GM12878 (cell line): Measurements from ENCODE around the gene PTS. TPM values are rescaled to one million over a fixed set of nuclear protein-coding genes. Genes with fewer than 3 reads are reported as not detected.

Experiments used
- ATAC-seq: fragments of 200-7000 bp; cut with Tn5 transposase; 3 replicates; pipeline ENCODE4 v1.9.1; 2020; ENCODE audit warnings: mild to moderate bottlenecking, moderate library complexity
- BruUV-seq: library from RNA; stranded (reverse); fragments of 400-500 nt; replicated peaks from 2 replicates; lab custom pipeline; 2021; lab: Mats Ljungman, UMichigan
- CTCF ChIA-PET: fragments of 300-600 bp; sonication (Branson Sonifier 250); formaldehyde crosslinking; extraction: SDS; loops from one replicate; lab custom pipeline; 2021; ENCODE audit warnings: inconsistent platforms; lab: Yijun Ruan, JAX
- POLR2A ChIA-PET: fragments of 350-600 bp; formaldehyde crosslinking; extraction: SDS; loops from one replicate; lab custom pipeline; 2021; ENCODE audit warnings: inconsistent platforms; lab: Charles Lee
- RAD21 ChIA-PET: fragments of 300-600 bp; sonication (Branson Sonifier 250); formaldehyde crosslinking; loops from one replicate; lab custom pipeline; 2023; ENCODE audit warnings: antibody characterized with exemption; ENCODE audit not compliant: unreplicated experiment; lab: Charles Lee
- SMC1A ChIA-PET: fragments of 300-600 bp; sonication (Branson Sonifier 250); formaldehyde crosslinking; loops from one replicate; lab custom pipeline; 2023; ENCODE audit not compliant: unreplicated experiment, uncharacterized antibody; lab: Charles Lee
- DNase-seq: peaks from one replicate; pipeline ENCODE4 v3.0.0-alpha.2; 2011; ENCODE audit warnings: low read depth, low spot score
- FAIRE-seq: peaks from 3 replicates; lab custom pipeline; 2011; peaks lifted over from hg19 to GRCh38; lab: Jason Lieb, UNC
- H2AFZ ChIP-seq: 2 replicates; pipeline ENCODE4 v1.6.0; 2011; ENCODE audit warnings: low read depth, low read length, control low read depth; ENCODE audit not compliant: control insufficient read depth
- H3K27ac ChIP-seq: 2 replicates; pipeline ENCODE4 v1.5.1; 2011; ENCODE audit warnings: control low read depth; ENCODE audit not compliant: control insufficient read depth, insufficient read depth
- H3K27me3 ChIP-seq, 2 experiments: replicated peaks in 1 of 2; 2 replicates each; pipeline versions ENCODE4 v1.6.0 to v1.6.1; 2011; ENCODE audit warnings: low read length in 1 of 2; ENCODE audit not compliant: control insufficient read depth in 2 of 2, insufficient read depth in 2 of 2
- H3K36me3 ChIP-seq, 2 experiments: 2 replicates each; pipeline ENCODE4 v1.5.1; 2011; ENCODE audit warnings: low read length in 1 of 2; ENCODE audit not compliant: control insufficient read depth in 2 of 2, insufficient read depth in 2 of 2
- H3K4me1 ChIP-seq: 2 replicates; pipeline ENCODE4 v1.6.1; 2011; ENCODE audit warnings: mild to moderate bottlenecking, low read length, moderate library complexity, mixed read lengths; ENCODE audit not compliant: control insufficient read depth, insufficient read depth
- H3K4me2 ChIP-seq: 2 replicates; pipeline ENCODE4 v1.6.0; 2011; ENCODE audit warnings: control low read depth; ENCODE audit not compliant: control insufficient read depth, insufficient read depth
- H3K4me3 ChIP-seq: fragments of 200-600 bp; sonication (generic); 2 replicates; pipeline ENCODE4 v1.5.1; 2016
- H3K79me2 ChIP-seq: 2 replicates; pipeline ENCODE4 v1.6.0; 2011; ENCODE audit warnings: low read length; ENCODE audit not compliant: control insufficient read depth, insufficient read depth
- H3K9ac ChIP-seq: 2 replicates; pipeline ENCODE4 v1.8.0; 2011; ENCODE audit warnings: low read length, control low read depth, mixed read lengths; ENCODE audit not compliant: control insufficient read depth, insufficient read depth
- H3K9me3 ChIP-seq: replicated peaks from 3 replicates; pipeline ENCODE4 v1.5.1; 2011; ENCODE audit warnings: mild to moderate bottlenecking, low read length; ENCODE audit not compliant: control insufficient read depth, insufficient read depth
- H4K20me1 ChIP-seq: 2 replicates; pipeline ENCODE4 v1.6.0; 2011; ENCODE audit not compliant: control insufficient read depth, insufficient read depth
- ETV6 ChIP-seq, 2 experiments: fragments of 450-650 bp in 1 of 2; IDR thresholded peaks in 1 of 2; conservative IDR thresholded peaks in 1 of 2; 2 replicates each; pipeline ENCODE4 v1.6.1; 2014; ENCODE audit warnings: antibody characterized with exemption in 1 of 2, borderline replicate concordance in 1 of 2, low read depth in 1 of 2, mild to moderate bottlenecking in 1 of 2, moderate library complexity in 1 of 2
- ZBTB4 ChIP-seq: fragments of 450-650 bp; formaldehyde crosslinking; IDR thresholded peaks from 2 replicates; pipeline ENCODE4 v1.4.0; 2022; ENCODE audit warnings: mild to moderate bottlenecking, moderate library complexity
- WGBS: methylation state at CpG from one replicate; pipeline ENCODE4 v1.1.6; 2016; ENCODE audit warnings: low lambda C conversion rate; ENCODE audit not compliant: insufficient replicate concordance, insufficient coverage; ENCODE audit errors: missing lambda C conversion rate; 5-methylcytosine and 5-hydroxymethylcytosine counted together
- in situ Hi-C: fragments of 300-500 bp; cut with MboI; formaldehyde crosslinking; loops from 9 replicates; pipeline ENCODE4 v1.14.3; 2018; ENCODE audit warnings: mixed read lengths
- intact Hi-C: fragments of 100-400 bp; cut with micrococcal nuclease; formaldehyde crosslinking; loops from one replicate; pipeline ENCODE4 v1.14.2; 2022; ENCODE audit not compliant: unreplicated experiment
- polyA plus RNA-seq, 11 experiments: library from polyadenylated mRNA; depleted of rRNA in 4 of 11; unstranded in 6 of 11; stranded (reverse) in 5 of 11; fragments of >200 nt; fragmentation: Nextera tagmentation in 4 of 11; fragmentation: Illumina TruSeq in 1 of 11; extraction: Ambion mirVana in 4 of 11; extraction: Trizol in 1 of 11; gene quantifications; 1 replicate in 1 of 11; 2 replicates in 10 of 11; pipeline versions ENCODE4 v1.2.1 to v1.2.3, GENCODE V29; 2011 to 2016; ENCODE audit warnings: inconsistent platforms in 2 of 11, missing spikeins in 2 of 11, low read depth in 1 of 11
- total RNA-seq, 4 experiments: library from RNA; depleted of rRNA in 3 of 4; stranded (reverse); fragments of >200 nt in 3 of 4; fragmentation: Illumina TruSeq in 1 of 4; extraction: Trizol in 1 of 4; gene quantifications; 2 replicates each; pipeline versions ENCODE4 v1.2.1 to v1.2.3, GENCODE V29; 2013 to 2021

PTS gene
- total and polyA plus RNA-seq, 10 of the 15 experiments (the other 5 are each of a cell fraction or from before 2014, with no cell fraction given): 11.7 to 47.6 (median 15.5) TPM

- no peak for FAIRE-seq
Measured at GRCh38 chr11:112273066-112273465, 46.8 kb downstream of the PTS start.

More at GRCh38 chr11:112273066-112273465, 46.8 kb downstream of the PTS start:
- BruUV-seq: no TSS peak
- SMC1A ChIA-PET: no interaction called here
- Histone ChIP-seq H3K4me2 (no peak overlapping the region), H3K9ac (no peak overlapping the region), H3K9me3 (no peaks in the 10 kb centered on the region), H4K20me1 (no peaks in the 10 kb centered on the region), H3K27me3 (no peaks in the 10 kb centered on the region), H3K36me3 (no peaks in the 10 kb centered on the region)
- ATAC-seq: no peak
- CTCF ChIA-PET: interaction anchor here (1.0 to 2.7 kb wide), 2 partner anchors 8 to 126 kb away, joined by 3 to 24 read pairs; no protein-coding TSS in a partner anchor
- 79% methylated on average over 1 of the region's 1 CpG for WGBS
- intact Hi-C loops: no loop called here
- in situ Hi-C loops: loop anchor here (10.0 kb wide), 1 partner anchor 338 kb away; the partner anchor contains the start of gene DIXDC1
- RAD21 ChIA-PET: no interaction called here
- no peak for DNase-seq
- no peak for TF ChIP-seq ZBTB4 (CRISPR knock-in tag)
- TF ChIP-seq ETV6 (conservative IDR thresholded peaks at IDR 0.05 in 1 of 2, IDR thresholded peaks at IDR 0.05 in 1 of 2; ENCODE audit: borderline replicate concordance in 1 of 2, low read depth in 1 of 2): peak in 1 of 2 experiments; percentile 22; a peak in 1 of 4 replicates
- TF ChIP-seq, all 136 proteins: peak for 1
- Histone ChIP-seq H3K4me1 (no peaks in the 10 kb centered on the region), H3K27ac (no peak overlapping the region), H3K79me2 (no peaks in the 10 kb centered on the region), H2AFZ (no peak overlapping the region), H3K4me3 (no peak overlapping the region)
- POLR2A ChIA-PET: no interaction called here
